GM23338 (cell line): ENCODE data around the gene EFCC1. TPM values are rescaled to one million over a fixed set of nuclear protein-coding genes. Genes with fewer than 3 reads are reported as not detected.

Experiments used
- ATAC-seq: fragments of 200-7000 bp; cut with Tn5 transposase; 3 replicates; pipeline ENCODE4 v1.9.1; 2020
- DNase-seq: peaks from one replicate; pipeline ENCODE4 v3.0.0-alpha.2; 2015; ENCODE audit warnings: low spot score
- H2AFZ ChIP-seq: fragments of 200-600 bp; sonication (generic); 2 replicates; pipeline ENCODE4 v1.8.0; 2016; ENCODE audit warnings: antibody characterized with exemption, mild to moderate bottlenecking, moderate library complexity
- H3F3A ChIP-seq: fragments of 200-600 bp; sonication (generic); replicated peaks from 2 replicates; pipeline ENCODE4 v1.8.0; 2017; ENCODE audit warnings: antibody characterized with exemption, mixed run types, low read depth
- H3K27ac ChIP-seq: fragments of 200-600 bp; sonication (generic); 2 replicates; pipeline ENCODE4 v1.6.1; 2016; ENCODE audit warnings: low read depth
- H3K27me3 ChIP-seq: fragments of 200-600 bp; sonication (generic); 2 replicates; pipeline ENCODE4 v1.8.0; 2016; ENCODE audit warnings: mild to moderate bottlenecking, mixed run types, moderate library complexity; ENCODE audit not compliant: insufficient read depth
- H3K36me3 ChIP-seq: fragments of 200-600 bp; sonication (generic); 2 replicates; pipeline ENCODE4 v1.8.0; 2016; ENCODE audit warnings: mild to moderate bottlenecking; ENCODE audit not compliant: insufficient read depth
- H3K4me1 ChIP-seq: fragments of 200-600 bp; sonication (generic); 2 replicates; pipeline ENCODE4 v1.8.0; 2016; ENCODE audit warnings: mild to moderate bottlenecking, moderate library complexity; ENCODE audit not compliant: insufficient read depth
- H3K4me2 ChIP-seq: fragments of 200-600 bp; sonication (generic); 2 replicates; pipeline ENCODE4 v1.7.1; 2017; ENCODE audit warnings: mixed run types
- H3K4me3 ChIP-seq: fragments of 200-600 bp; sonication (generic); 2 replicates; pipeline ENCODE4 v1.6.1; 2016; ENCODE audit warnings: mixed run types
- H3K79me2 ChIP-seq: fragments of 200-600 bp; sonication (generic); replicated peaks from 2 replicates; pipeline ENCODE4 v1.8.0; 2017; ENCODE audit warnings: mild to moderate bottlenecking; ENCODE audit not compliant: insufficient read depth
- H3K9me2 ChIP-seq: fragments of 200-600 bp; sonication (generic); 2 replicates; pipeline ENCODE4 v1.8.0; 2017; ENCODE audit not compliant: insufficient read depth
- H4K20me1 ChIP-seq: fragments of 200-600 bp; sonication (generic); replicated peaks from 2 replicates; pipeline ENCODE4 v1.8.0; 2017; ENCODE audit warnings: mild to moderate bottlenecking; ENCODE audit not compliant: insufficient read depth
- H3K27ac Mint-ChIP-seq: 2 replicates; pipeline ENCODE4 v1.8.0; 2020; ENCODE audit warnings: inconsistent platforms, mild to moderate bottlenecking, moderate library complexity, mixed read lengths
- H3K27me3 Mint-ChIP-seq: 3 replicates; pipeline ENCODE4 v1.8.0; 2022; ENCODE audit warnings: low read depth, mild to moderate bottlenecking, moderate library complexity, mixed read lengths, inconsistent platforms; ENCODE audit not compliant: insufficient read depth, poor library complexity
- H3K36me3 Mint-ChIP-seq: 3 replicates; pipeline ENCODE4 v1.8.0; 2021; ENCODE audit warnings: low read depth, mild to moderate bottlenecking, inconsistent platforms, moderate library complexity, mixed read lengths
- H3K4me1 Mint-ChIP-seq: 3 replicates; pipeline ENCODE4 v1.8.0; 2020; ENCODE audit warnings: mild to moderate bottlenecking, inconsistent platforms, mixed read lengths
- H3K4me3 Mint-ChIP-seq: 3 replicates; pipeline ENCODE4 v1.8.0; 2021; ENCODE audit warnings: moderate library complexity, mild to moderate bottlenecking, inconsistent platforms, mixed read lengths
- H3K9me3 Mint-ChIP-seq: 3 replicates; pipeline ENCODE4 v1.8.0; 2020; ENCODE audit warnings: moderate library complexity, mild to moderate bottlenecking, inconsistent platforms, mixed read lengths
- CTCF ChIP-seq, 2 experiments: fragments of 200-600 bp in 1 of 2; sonication (generic) in 1 of 2; conservative IDR thresholded peaks; 2 replicates each; pipeline versions ENCODE4 v1.5.1 to v1.6.1; 2016 to 2017; ENCODE audit warnings: antibody characterized with exemption in 2 of 2, low read depth in 2 of 2, mild to moderate bottlenecking in 2 of 2, moderate library complexity in 1 of 2
- EZH2phosphoT487 ChIP-seq: fragments of 200-600 bp; sonication (generic); IDR thresholded peaks from one replicate; pipeline ENCODE4 v1.8.1; 2018; ENCODE audit warnings: antibody characterized with exemption; ENCODE audit not compliant: unreplicated experiment
- NANOG ChIP-seq: IDR thresholded peaks from 2 replicates; pipeline ENCODE4 v1.6.1; 2016; ENCODE audit warnings: antibody characterized with exemption, borderline replicate concordance
- POLR2AphosphoS5 ChIP-seq: IDR thresholded peaks from 2 replicates; pipeline ENCODE4 v1.6.1; 2016; ENCODE audit warnings: antibody characterized with exemption, low read depth
- REST ChIP-seq: IDR thresholded peaks from one replicate; pipeline ENCODE4 v1.6.1; 2018; ENCODE audit warnings: antibody characterized with exemption; ENCODE audit not compliant: unreplicated experiment
- STAT1 ChIP-seq: IDR thresholded peaks from one replicate; pipeline ENCODE4 v1.6.1; 2016; ENCODE audit warnings: antibody characterized with exemption; ENCODE audit not compliant: unreplicated experiment
- ZNF331 ChIP-seq: fragments of 250-450 bp; sonication (Bioruptor Pico); IDR thresholded peaks from 2 replicates; pipeline ENCODE4 v1.5.0; 2020; ENCODE audit warnings: low read depth, mild to moderate bottlenecking, moderate library complexity
- ZNF462 ChIP-seq: fragments of 250-450 bp; sonication (Bioruptor Pico); IDR thresholded peaks from 2 replicates; pipeline ENCODE4 v1.5.0; 2020; ENCODE audit warnings: mild to moderate bottlenecking, moderate library complexity
- long read RNA-seq: library from polyadenylated mRNA; unstranded; transcript quantifications from one replicate; pipeline ENCODE4 v2.0.0, GENCODE V29; 2020; ENCODE audit not compliant: unreplicated experiment
- polyA plus RNA-seq: library from polyadenylated mRNA; unstranded; fragments of >200 nt; fragmentation: Nextera tagmentation; extraction: Ambion mirVana; gene quantifications from 2 replicates; pipeline ENCODE4 v1.2.1, GENCODE V29; 2016
- total RNA-seq: library from RNA; depleted of rRNA; stranded (reverse); fragments of >200 nt; shearing (Covaris generic); gene quantifications from 2 replicates; pipeline ENCODE4 v1.2.3, GENCODE V29; 2014; rRNA removed

Gene EFCC1
- total RNA-seq (0.27 TPM in 1 of 2 replicates, not detected in the other), polyA plus RNA-seq (0.10 TPM in 1 of 2 replicates, not detected in the other)
- long read RNA-seq: 0 reads

GRCh38 chr3:129001101-129001805, at the start of gene EFCC1:
TSS of gene EFCC1 (plus strand) at chr3:129001304. CDS start at chr3:129001629, 325 bp downstream.
- peaks cover 11% of the 10 kb centered on the region for H3K4me1 ChIP-seq
- H2AFZ ChIP-seq: peak within 1 kb of the TSS; percentile 98
- peaks cover 94% of the 10 kb centered on the region for H3K27me3 ChIP-seq
- peaks cover 4% of the 10 kb centered on the region; the same call in 1 of the 2 replicates for H3F3A ChIP-seq
- Mint-ChIP-seq H3K36me3 (peaks cover 3% of the 10 kb centered on the region; the same call in 1 of the 3 replicates), H3K4me3 (peak within 1 kb of the TSS; percentile 78), H3K9me3 (peaks cover 12% of the 10 kb centered on the region; the same call in 2 of the 3 replicates), H3K27ac (no peak within 1 kb of the TSS), H3K4me1 (peaks cover 41% of the 10 kb centered on the region), H3K27me3 (peaks cover 67% of the 10 kb centered on the region)
- ATAC-seq (peak; percentile 66), DNase-seq (peak; percentile 83)
- peak within 1 kb of the TSS; percentile 74 for H3K4me3 ChIP-seq
- H3K79me2 ChIP-seq: no peaks in the 10 kb centered on the region
- no peak within 1 kb of the TSS for H3K27ac ChIP-seq
- no peaks in the 10 kb centered on the region for H3K36me3 ChIP-seq
- H3K4me2 ChIP-seq: peak within 1 kb of the TSS; percentile 94
- no peak for TF ChIP-seq STAT1
- 0 out of 2 replicates have a peak, but pooled peaks have one; percentile 10 for TF ChIP-seq POLR2AphosphoS5
- no peak for TF ChIP-seq REST
- peaks cover 4% of the 10 kb centered on the region for H4K20me1 ChIP-seq
- H3K9me2 ChIP-seq: 0 out of 2 replicates have a peak, but pooled peaks cover 4% of the 10 kb centered on the region

GRCh38 chr3:128956440-128956839, 44.7 kb upstream of the EFCC1 start:
- Mint-ChIP-seq H3K27ac (no peak overlapping the region), H3K36me3 (peaks cover 10% of the 10 kb centered on the region), H3K27me3 (peaks cover 12% of the 10 kb centered on the region), H3K9me3 (peaks cover 37% of the 10 kb centered on the region), H3K4me3 (no peak overlapping the region), H3K4me1 (no peaks in the 10 kb centered on the region)
- no peak overlapping the region for H3K4me2 ChIP-seq
- ATAC-seq (no peak), DNase-seq (no peak)
- no peak overlapping the region for H3K27ac ChIP-seq
- H3K4me1 ChIP-seq: no peaks in the 10 kb centered on the region
- H3K79me2 ChIP-seq: no peaks in the 10 kb centered on the region
- H3K36me3 ChIP-seq: no peaks in the 10 kb centered on the region
- no peaks in the 10 kb centered on the region for H3K27me3 ChIP-seq
- H3K4me3 ChIP-seq: no peak overlapping the region
- no peaks in the 10 kb centered on the region for H3F3A ChIP-seq
- H2AFZ ChIP-seq: no peak overlapping the region
- H4K20me1 ChIP-seq: no peaks in the 10 kb centered on the region
- H3K9me2 ChIP-seq: no peaks in the 10 kb centered on the region
- no peak for TF ChIP-seq EZH2phosphoT487
- no peak for TF ChIP-seq ZNF331 (CRISPR knock-in tag)
- TF ChIP-seq CTCF (conservative IDR thresholded peaks at IDR 0.05; ENCODE audit: low read depth in 2 of 2): no peak
- TF ChIP-seq POLR2AphosphoS5: no peak
- TF ChIP-seq NANOG: no peak
- TF ChIP-seq STAT1: no peak
- no peak for TF ChIP-seq ZNF462
